HG02798 (cell line): ENCODE results near the gene EWSR1.

Experiments
- ATAC-seq: cut with Tn5 transposase; IDR thresholded peaks from one replicate; pipeline ENCODE4 v1.9.1; 2021; ENCODE audit warnings: mild to moderate bottlenecking; ENCODE audit not compliant: unreplicated experiment, poor library complexity

EWSR1 gene

GRCh38 chr22:29300807-29301601 lies 32.9 kb downstream of the EWSR1 start:
- ATAC-seq = no peak

GRCh38 chr22:29301716-29302401 lies 33.8 kb downstream of the EWSR1 start:
- ATAC-seq = no peak

- ATAC-seq = no peak
These were observed 34.3 kb downstream of the EWSR1 start for GRCh38 chr22:29302402-29302680.

GRCh38 chr22:29302681-29303465 lies 34.8 kb downstream of the EWSR1 start:
- ATAC-seq = no peak

- no peak for ATAC-seq
These were observed 37.7 kb downstream of the EWSR1 start for GRCh38 chr22:29305836-29306174.

GRCh38 chr22:29306175-29306834 lies 38.2 kb downstream of the EWSR1 start, which contains the start of gene GAS2L1:
Gene GAS2L1 (plus strand): TSS chr22:29306650. CDS start chr22:29308106, 1,456 bp downstream.
- ATAC-seq = no peak

- no peak for ATAC-seq
These were observed 38.9 kb downstream of the EWSR1 start for GRCh38 chr22:29306835-29307595.

GRCh38 chr22:29307596-29308147 lies 39.6 kb downstream of the EWSR1 start:
- ATAC-seq = no peak

GRCh38 chr22:29308148-29308790 lies 40.2 kb downstream of the EWSR1 start:
- no peak for ATAC-seq

GRCh38 chr22:29308791-29309262 lies 40.8 kb downstream of the EWSR1 start:
- no peak for ATAC-seq

- no peak for ATAC-seq
These were observed 41.4 kb downstream of the EWSR1 start for GRCh38 chr22:29309332-29310064.

GRCh38 chr22:29310065-29310862 lies 42.2 kb downstream of the EWSR1 start:
- ATAC-seq = no peak

- peak; percentile 40 for ATAC-seq
These were observed 42.8 kb downstream of the EWSR1 start for GRCh38 chr22:29310863-29311339.

- ATAC-seq = no peak
These were observed 43.6 kb downstream of the EWSR1 start for GRCh38 chr22:29311464-29312217.

- no peak for ATAC-seq
These were observed 44.4 kb downstream of the EWSR1 start for GRCh38 chr22:29312218-29313125.

- no peak for ATAC-seq
These were observed 45.1 kb downstream of the EWSR1 start for GRCh38 chr22:29313126-29313575.
